Suprapubic skin (tissue), 3 donors: Measurements from ENCODE around the gene GALNT13.

Source experiments
- CTCF ChIP-seq, 2 donors: fragments of 200-600 bp in 1 of 2; fragments of 450-650 bp in 1 of 2; sonication (generic) in 1 of 2; IDR thresholded peaks; one replicate each; pipeline ENCODE4 v1.5.1; 2016 to 2019; ENCODE audit warnings: antibody characterized with exemption in 2 of 2, mild to moderate bottlenecking in 1 of 2, moderate library complexity in 1 of 2
- POLR2A ChIP-seq, 2 donors: fragments of 450-650 bp; IDR thresholded peaks; one replicate each; pipeline ENCODE4 v1.6.1; 2017; ENCODE audit warnings: antibody characterized with exemption in 2 of 2, mild to moderate bottlenecking in 2 of 2, moderate library complexity in 2 of 2

GRCh38 chr2:154361276-154361675 lies 489.6 kb downstream of the GALNT13 start:
- no peak for TF ChIP-seq POLR2A (IDR thresholded peaks at IDR 0.05)
- no peak for TF ChIP-seq CTCF (IDR thresholded peaks at IDR 0.05)
